GM18951 (cell line): ENCODE data around the gene GIGYF2.

Experiments used
- POLR2A ChIP-seq: IDR thresholded peaks from 4 replicates; pipeline ENCODE4 v1.6.1; 2011; ENCODE audit warnings: mild to moderate bottlenecking; ENCODE audit not compliant: insufficient read length, insufficient read depth; ENCODE audit errors: extremely low read depth
- in situ Hi-C: fragments of 300-500 bp; cut with MboI; formaldehyde crosslinking; loops from one replicate; pipeline ENCODE4 v1.12.0; 2022; ENCODE audit warnings: low sequenced_read_pairs, mixed read lengths, inconsistent platforms; ENCODE audit not compliant: unreplicated experiment

The GIGYF2 gene

GRCh38 chr2:232860593-232861241, 163.6 kb downstream of the GIGYF2 start:
- no peak for TF ChIP-seq POLR2A
- in situ Hi-C loops, result no loop called here

DNA sequence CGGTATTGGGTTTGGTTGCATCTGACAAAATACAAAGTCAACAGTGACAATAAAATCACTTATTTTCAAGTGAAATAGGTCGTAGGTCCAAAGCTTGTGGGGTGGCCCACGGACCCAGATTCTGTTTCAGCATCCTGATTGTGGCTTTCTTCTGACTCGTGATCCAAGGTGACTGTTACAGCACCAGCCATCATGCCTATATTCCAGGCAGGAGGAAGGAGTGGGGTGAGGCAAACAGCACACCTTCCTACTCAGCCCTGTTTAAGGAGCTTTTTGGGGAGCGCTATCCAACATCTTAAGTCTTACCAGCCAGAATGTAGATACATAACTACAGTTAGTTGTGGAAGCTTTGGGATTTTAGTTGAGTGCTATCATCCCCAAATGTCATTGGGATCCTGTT, 164.2 kb downstream of the GIGYF2 start:
- in situ Hi-C loops, result no loop called here
- no peak for TF ChIP-seq POLR2A

GRCh38 chr2:232863996-232864395, 166.9 kb downstream of the GIGYF2 start:
- in situ Hi-C loops, result no loop called here
- TF ChIP-seq POLR2A, result no peak

DNA sequence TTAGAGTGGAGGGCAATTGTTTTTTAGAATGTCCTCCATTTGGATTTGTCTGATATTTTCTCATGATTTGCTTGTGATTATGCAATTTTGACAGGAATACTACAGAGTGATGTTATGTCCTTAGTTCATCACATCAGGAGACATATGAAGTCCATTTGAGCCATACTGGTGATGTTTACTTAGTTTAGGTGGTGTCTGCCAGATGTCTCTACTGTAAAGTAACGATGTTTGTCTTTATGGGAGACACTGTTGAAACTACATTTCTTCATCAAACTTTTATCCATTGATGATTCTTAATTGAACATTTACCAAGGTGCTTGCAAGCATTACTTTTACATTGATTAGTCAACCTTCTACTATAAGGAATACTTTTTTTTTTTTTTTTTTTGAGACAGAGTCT, 168.0 kb downstream of the GIGYF2 start:
- in situ Hi-C loops, result no loop called here
- TF ChIP-seq POLR2A, result no peak

DNA sequence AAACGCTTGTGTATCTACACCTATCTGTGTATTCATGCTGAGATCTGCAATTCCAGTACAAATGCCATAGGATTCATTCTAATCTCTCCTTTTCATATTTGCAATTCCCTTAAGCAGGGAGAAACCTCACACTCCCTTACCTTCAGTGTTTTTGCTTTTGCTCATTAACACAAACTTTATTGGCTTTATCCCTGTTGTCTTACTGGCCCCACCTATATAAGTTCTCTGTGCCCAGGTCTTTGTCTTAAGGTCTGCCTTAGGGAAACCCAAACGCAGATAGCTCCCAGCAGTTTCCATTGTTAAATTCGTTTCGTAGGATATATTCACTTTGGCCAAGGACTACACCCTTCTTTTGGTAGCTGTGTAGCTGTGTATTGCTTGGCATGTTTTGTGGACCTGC, 169.0 kb downstream of the GIGYF2 start:
- TF ChIP-seq POLR2A, result no peak
- in situ Hi-C loops, result no loop called here

DNA sequence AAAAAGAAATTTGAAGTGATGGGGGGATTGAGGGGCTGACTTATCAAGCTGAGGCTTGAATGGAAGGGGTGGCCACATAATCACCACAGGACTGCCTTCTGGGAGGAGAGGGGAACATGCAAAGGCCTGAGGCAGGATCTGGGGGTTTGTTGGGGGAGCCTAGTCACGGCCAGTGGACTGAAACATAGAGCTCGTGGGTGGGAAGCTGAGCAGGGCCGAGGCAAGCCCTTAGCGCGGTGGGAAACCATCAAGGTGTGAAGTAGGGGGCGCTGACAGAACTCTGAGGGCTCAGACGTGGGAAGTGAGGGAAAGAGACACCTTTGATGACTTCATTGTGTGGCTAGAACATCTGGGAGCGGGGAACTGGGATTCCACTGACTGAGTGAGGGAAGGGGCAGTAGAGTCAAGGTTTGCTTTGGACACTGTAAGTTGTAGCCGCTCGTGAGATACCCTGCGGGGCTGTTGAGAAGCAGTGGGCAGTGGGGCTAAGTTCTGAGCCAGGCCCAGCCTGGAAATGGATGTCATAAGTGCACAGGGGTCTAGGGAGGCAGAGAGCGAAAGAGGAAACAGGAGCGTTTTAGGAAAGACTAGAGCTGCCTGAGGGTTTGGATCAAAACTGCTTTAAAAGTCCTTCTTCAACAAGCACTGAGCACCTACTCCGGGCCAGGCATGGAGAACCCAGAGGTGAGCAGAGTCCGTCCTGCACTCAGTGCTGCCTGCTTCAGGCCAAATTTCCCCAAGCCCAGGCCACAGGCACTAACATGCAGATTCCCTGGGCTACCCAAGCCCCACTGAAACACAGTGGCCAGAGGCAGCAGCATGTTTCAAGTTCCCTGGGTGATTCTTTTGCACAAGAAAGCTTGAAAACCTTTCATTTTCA, 172.2 kb downstream of the GIGYF2 start:
- in situ Hi-C loops, result no loop called here
- no peak for TF ChIP-seq POLR2A

DNA sequence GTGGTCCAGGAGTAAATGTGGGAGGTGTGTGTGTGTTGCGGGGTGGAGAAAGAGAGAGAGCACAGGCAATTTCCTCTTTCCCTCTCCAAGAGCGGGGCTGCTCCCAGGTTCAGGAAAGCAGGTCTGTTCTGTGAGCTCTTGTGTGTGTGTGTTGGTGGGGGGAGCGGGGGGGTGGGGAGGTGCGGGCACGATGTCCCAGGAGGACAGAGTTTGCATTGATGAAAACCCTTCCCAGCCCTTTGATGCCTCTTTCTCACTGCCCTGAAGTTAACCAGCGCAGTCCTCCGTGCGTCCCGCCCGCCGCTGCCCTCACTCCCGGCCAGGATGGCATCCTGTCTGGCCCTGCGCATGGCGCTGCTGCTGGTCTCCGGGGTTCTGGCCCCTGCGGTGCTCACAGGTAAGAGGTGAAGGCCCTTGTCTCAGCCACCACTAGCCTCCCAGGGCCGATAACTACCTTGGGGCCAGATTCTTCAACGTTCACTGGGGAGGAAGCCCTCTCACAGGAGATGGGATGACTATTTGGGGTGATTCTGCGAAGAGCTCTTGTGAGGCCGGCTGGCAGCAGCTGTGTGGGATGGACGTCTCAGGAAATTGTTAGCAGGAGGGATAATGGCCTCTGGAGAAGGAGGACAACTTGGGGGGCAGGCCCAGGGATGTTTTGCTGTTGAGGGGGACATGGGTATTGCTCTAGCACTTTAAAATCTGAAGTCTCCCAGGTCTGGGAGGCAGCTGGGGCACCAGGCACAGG, 173.1 kb downstream of the GIGYF2 start, which contains the start of gene SNORC:
SNORC (plus strand) TSS at position 247 of the 748 bp plus-strand sequence; CDS start at position 325, 78 bp downstream.
- in situ Hi-C loops, result no loop called here

GRCh38 chr2:232870766-232871371, 173.7 kb downstream of the GIGYF2 start:
- in situ Hi-C loops, result no loop called here
- no peak for TF ChIP-seq POLR2A

More for the DNA sequence above, 173.1 kb downstream of the GIGYF2 start, which contains the start of gene SNORC:
- no peak for TF ChIP-seq POLR2A

DNA sequence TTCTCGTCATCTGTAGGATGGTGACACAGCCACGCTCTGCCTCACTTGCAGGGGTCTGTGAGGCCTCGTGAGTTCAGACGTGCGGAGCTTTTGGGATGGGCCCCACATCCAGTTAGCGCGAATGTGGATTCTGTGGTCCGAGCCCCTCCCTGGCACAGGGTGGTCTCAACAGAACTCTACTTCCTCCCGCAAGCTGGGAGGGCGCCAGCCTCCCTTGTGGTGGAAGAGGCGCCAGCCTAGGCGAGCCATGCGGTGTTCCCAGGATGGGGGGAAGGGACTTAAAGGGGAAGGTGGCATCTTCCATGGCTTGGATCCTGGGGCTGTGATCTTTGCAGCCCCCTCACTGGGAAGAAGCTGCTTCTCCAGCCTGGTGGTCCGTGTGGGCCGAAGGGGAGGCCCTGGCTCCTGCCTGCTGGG, 174.3 kb downstream of the GIGYF2 start:
- TF ChIP-seq POLR2A, result no peak
- in situ Hi-C loops, result no loop called here

DNA sequence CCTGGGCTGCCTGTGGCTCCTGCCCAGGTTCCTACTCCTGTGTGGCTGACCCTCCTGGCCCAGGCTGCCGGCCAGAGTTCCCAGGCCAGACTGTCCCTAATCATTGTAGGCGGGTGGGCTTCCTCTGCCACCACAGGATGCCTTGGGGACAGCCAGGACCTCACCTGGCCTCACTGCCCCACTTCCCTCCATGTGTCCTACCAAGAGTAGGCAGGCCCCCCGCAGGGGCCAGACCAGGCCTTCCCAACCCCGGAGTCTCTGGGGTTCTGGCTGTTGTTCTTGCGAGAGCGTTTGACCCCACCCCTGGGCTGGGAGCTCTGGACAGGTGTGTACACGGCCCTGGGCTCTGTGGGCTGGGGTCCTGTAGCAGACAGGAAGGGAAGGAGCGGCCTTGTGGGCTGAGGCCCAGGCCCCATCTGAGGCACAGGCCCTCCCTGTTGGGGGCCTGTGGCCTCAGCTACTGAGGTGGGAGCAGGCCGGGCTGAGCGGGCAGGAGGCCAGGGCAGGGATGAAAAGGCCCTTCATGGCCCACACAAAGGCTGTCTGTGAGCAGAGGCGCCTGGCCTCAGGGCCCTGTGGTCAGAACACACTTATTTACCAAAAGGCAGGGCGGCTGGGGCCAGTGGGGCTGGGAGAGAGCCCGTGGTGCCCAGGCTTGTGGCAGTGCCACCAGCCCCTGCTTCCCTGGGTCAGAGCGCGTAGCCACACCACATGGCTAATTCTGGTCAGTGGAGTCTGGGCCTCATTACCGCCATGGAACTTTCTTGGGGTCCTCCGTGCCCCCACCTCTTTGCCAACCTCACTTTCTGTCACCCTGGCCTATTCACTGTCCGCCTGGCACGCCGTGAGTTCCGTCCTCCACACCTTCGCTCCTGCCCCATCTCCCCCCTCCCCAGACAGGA, 175.0 kb downstream of the GIGYF2 start:
- in situ Hi-C loops, result no loop called here
- TF ChIP-seq POLR2A, result no peak

DNA sequence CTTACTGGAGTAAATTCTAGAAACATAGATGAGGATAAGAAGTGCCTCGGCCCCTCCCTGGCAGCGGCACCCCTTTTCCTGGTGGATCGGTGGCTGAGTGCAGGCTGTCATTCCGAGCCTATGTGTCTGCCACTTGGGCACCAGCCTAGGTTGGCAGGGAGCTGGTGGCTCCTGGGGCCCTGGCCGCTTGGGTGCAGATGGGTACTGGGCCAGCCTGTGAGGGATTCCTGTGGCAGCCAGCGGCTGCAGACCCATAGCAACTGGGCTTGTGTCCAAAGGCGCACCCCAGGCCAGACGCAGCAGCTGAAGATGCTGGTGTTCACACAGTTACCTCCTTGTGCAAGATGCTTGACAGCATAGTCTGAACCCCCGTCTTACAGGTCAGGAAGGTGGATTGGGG, 175.7 kb downstream of the GIGYF2 start:
- in situ Hi-C loops, result no loop called here
- TF ChIP-seq POLR2A, result no peak

GRCh38 chr2:232873292-232873908, 176.3 kb downstream of the GIGYF2 start:
- in situ Hi-C loops, result no loop called here

More at GRCh38 chr2:232873292-232873908, 176.3 kb downstream of the GIGYF2 start:
- no peak for TF ChIP-seq POLR2A
